ENCODE results near the gene THRB.

- no peak for TF ChIP-seq CTCF (IDR thresholded peaks at IDR 0.05 in 8 of 11, conservative IDR thresholded peaks at IDR 0.05 in 3 of 11)
- TF ChIP-seq POLR2AphosphoS5 (IDR thresholded peaks at IDR 0.05): no peak
- TF ChIP-seq POLR2A (IDR thresholded peaks at IDR 0.05): no peak
These were observed 331.7 kb downstream of the THRB start for GRCh38 chr3:24162929-24163328.
